HepG2 (cell line): Measurements from ENCODE around the gene KIF26B.

ENCODE experiments used
- ARNTL ChIP-seq: sonication (generic); formaldehyde crosslinking; IDR thresholded peaks from 2 replicates; pipeline ENCODE4 v1.4.0; 2020; ENCODE audit warnings: mild to moderate bottlenecking, missing genetic modification reagents
- HDAC2 ChIP-seq: sonication (generic); formaldehyde crosslinking; IDR thresholded peaks from 2 replicates; pipeline ENCODE4 v1.4.0; 2020; ENCODE audit warnings: missing genetic modification reagents
- PTBP1 ChIP-seq: fragments of 200-400 bp; formaldehyde crosslinking; IDR thresholded peaks from 2 replicates; pipeline ENCODE4 v1.6.1; 2018; ENCODE audit warnings: low read length, low read depth; ENCODE audit not compliant: poor library complexity, severe bottlenecking
- RARG ChIP-seq: sonication (generic); formaldehyde crosslinking; IDR thresholded peaks from 2 replicates; pipeline ENCODE4 v1.4.0; 2020; ENCODE audit warnings: low read depth, mild to moderate bottlenecking, missing genetic modification reagents
- RELA ChIP-seq: sonication (generic); formaldehyde crosslinking; IDR thresholded peaks from 2 replicates; pipeline ENCODE4 v1.4.0; 2020; ENCODE audit warnings: missing genetic modification reagents
- ZNF24 ChIP-seq: fragments of 450-650 bp; IDR thresholded peaks from 2 replicates; pipeline ENCODE4 v1.6.1; 2017; ENCODE audit warnings: antibody characterized with exemption, mild to moderate bottlenecking
- ZNF792 ChIP-seq: IDR thresholded peaks from 2 replicates; pipeline ENCODE4 v1.6.1; 2016
- TF ChIP-seq, protein P1 (sequence below): IDR thresholded peaks from 2 replicates; pipeline ENCODE4 v1.4.0; 2020; ENCODE audit warnings: mild to moderate bottlenecking, missing genetic modification reagents
- TF ChIP-seq, protein P2 (sequence below): sonication (generic); formaldehyde crosslinking; IDR thresholded peaks from 2 replicates; pipeline ENCODE4 v1.4.0; 2020; ENCODE audit warnings: mild to moderate bottlenecking, missing genetic modification reagents
- TF ChIP-seq, protein P3 (sequence below): sonication (generic); formaldehyde crosslinking; IDR thresholded peaks from 2 replicates; pipeline ENCODE4 v1.5.1; 2020; ENCODE audit warnings: mild to moderate bottlenecking, missing genetic modification reagents, moderate library complexity
- TF ChIP-seq, protein P4 (sequence below): sonication (generic); formaldehyde crosslinking; IDR thresholded peaks from 2 replicates; pipeline ENCODE4 v1.5.0; 2020; ENCODE audit warnings: mild to moderate bottlenecking, missing genetic modification reagents, moderate library complexity
- TF ChIP-seq, protein P5 (sequence below): sonication (generic); formaldehyde crosslinking; IDR thresholded peaks from 2 replicates; pipeline ENCODE4 v1.4.0; 2020; ENCODE audit warnings: missing genetic modification reagents, mild to moderate bottlenecking, borderline replicate concordance

DNA sequence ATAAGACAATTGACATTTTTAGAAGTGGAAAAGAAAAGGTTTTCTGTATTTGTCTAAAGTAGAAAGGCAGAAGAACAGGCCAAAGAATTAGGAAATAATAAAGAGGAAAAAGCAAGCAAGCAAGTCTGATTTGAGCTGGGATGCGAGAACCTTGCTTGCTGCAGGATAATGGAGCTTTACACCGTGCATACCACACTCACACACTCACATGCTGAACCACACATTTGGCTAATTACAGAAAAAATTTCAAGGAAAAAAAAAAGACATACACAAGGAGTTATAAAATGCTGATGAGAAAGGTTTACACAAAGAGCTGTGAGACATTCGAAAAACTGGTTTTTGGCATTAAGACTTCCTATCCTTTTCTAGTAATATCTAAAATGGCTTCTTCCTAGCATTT is 593.9 kb downstream of the KIF26B start:
- TF ChIP-seq ARNTL (no peak), RELA (CRISPR knock-in tag) (no peak), ZNF792 (CRISPR knock-in tag) (no peak), ZNF24 (no peak), RARG (no peak), PTBP1 (no peak), HDAC2 (CRISPR knock-in tag) (no peak)
- TF ChIP-seq, protein P1, sequence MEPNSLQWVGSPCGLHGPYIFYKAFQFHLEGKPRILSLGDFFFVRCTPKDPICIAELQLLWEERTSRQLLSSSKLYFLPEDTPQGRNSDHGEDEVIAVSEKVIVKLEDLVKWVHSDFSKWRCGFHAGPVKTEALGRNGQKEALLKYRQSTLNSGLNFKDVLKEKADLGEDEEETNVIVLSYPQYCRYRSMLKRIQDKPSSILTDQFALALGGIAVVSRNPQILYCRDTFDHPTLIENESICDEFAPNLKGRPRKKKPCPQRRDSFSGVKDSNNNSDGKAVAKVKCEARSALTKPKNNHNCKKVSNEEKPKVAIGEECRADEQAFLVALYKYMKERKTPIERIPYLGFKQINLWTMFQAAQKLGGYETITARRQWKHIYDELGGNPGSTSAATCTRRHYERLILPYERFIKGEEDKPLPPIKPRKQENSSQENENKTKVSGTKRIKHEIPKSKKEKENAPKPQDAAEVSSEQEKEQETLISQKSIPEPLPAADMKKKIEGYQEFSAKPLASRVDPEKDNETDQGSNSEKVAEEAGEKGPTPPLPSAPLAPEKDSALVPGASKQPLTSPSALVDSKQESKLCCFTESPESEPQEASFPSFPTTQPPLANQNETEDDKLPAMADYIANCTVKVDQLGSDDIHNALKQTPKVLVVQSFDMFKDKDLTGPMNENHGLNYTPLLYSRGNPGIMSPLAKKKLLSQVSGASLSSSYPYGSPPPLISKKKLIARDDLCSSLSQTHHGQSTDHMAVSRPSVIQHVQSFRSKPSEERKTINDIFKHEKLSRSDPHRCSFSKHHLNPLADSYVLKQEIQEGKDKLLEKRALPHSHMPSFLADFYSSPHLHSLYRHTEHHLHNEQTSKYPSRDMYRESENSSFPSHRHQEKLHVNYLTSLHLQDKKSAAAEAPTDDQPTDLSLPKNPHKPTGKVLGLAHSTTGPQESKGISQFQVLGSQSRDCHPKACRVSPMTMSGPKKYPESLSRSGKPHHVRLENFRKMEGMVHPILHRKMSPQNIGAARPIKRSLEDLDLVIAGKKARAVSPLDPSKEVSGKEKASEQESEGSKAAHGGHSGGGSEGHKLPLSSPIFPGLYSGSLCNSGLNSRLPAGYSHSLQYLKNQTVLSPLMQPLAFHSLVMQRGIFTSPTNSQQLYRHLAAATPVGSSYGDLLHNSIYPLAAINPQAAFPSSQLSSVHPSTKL (CRISPR knock-in tag) = no peak
- TF ChIP-seq, protein P2, sequence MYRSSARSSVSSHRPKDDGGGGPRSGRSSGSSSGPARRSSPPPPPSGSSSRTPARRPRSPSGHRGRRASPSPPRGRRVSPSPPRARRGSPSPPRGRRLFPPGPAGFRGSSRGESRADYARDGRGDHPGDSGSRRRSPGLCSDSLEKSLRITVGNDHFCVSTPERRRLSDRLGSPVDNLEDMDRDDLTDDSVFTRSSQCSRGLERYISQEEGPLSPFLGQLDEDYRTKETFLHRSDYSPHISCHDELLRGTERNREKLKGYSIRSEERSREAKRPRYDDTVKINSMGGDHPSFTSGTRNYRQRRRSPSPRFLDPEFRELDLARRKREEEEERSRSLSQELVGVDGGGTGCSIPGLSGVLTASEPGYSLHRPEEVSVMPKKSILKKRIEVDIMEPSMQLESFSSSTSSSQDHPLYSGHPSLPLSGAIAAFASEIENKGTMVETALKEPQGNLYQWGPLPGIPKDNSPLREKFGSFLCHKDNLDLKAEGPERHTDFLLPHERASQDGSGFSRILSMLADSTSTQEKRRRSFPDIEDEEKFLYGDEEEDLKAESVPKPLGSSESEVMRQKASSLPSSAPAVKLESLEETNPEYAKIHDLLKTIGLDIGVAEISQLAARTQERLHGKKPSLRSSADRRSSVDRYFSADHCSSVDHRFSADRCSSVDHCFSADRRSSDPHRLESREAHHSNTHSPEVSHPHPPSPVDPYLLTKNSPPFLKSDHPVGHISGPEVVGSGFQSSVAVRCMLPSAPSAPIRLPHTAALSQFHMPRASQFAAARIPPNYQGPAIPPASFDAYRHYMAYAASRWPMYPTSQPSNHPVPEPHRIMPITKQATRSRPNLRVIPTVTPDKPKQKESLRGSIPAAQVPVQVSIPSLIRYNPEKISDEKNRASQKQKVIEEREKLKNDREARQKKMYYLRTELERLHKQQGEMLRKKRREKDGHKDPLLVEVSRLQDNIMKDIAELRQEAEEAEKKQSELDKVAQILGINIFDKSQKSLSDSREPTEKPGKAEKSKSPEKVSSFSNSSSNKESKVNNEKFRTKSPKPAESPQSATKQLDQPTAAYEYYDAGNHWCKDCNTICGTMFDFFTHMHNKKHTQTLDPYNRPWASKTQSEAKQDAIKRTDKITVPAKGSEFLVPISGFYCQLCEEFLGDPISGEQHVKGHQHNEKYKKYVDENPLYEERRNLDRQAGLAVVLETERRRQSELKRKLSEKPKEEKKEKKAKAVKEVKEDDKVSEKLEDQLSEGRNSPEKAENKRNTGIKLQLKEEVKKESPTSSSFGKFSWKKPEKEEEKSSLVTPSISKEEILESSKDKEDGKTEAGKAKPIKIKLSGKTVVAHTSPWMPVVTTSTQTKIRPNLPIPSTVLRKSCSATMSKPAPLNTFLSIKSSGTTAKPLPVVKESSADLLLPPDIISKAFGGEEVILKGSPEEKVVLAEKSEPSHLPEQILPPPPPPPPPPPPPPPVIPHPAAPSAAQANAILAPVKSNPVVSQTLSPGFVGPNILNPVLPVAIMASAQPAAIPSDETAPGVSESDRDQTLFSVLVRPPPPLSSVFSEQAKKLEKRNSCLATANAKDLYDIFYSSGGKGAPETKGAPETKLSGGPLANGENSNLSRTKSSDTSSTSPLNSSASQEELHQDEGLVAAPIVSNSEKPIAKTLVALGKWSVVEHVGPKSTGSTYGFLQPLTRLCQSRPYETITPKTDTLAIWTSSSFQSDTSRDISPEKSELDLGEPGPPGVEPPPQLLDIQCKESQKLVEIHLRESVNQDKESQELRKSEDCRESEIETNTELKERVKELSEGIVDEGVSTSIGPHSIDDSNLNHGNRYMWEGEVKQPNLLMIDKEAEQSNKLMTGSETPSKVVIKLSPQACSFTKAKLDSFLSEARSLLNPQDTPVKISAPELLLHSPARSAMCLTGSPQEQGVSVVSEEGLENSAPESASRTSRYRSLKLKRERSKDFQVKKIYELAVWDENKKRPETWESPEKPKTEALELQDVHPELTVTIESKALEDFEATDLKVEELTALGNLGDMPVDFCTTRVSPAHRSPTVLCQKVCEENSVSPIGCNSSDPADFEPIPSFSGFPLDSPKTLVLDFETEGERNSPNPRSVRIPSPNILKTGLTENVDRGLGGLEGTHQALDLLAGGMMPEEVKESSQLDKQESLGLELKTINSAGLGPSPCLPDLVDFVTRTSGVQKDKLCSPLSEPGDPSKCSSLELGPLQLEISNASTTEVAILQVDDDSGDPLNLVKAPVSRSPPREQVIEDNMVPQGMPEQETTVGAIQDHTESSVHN (CRISPR knock-in tag) = no peak
- TF ChIP-seq, protein P3, sequence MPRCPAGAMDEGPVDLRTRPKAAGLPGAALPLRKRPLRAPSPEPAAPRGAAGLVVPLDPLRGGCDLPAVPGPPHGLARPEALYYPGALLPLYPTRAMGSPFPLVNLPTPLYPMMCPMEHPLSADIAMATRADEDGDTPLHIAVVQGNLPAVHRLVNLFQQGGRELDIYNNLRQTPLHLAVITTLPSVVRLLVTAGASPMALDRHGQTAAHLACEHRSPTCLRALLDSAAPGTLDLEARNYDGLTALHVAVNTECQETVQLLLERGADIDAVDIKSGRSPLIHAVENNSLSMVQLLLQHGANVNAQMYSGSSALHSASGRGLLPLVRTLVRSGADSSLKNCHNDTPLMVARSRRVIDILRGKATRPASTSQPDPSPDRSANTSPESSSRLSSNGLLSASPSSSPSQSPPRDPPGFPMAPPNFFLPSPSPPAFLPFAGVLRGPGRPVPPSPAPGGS (CRISPR knock-in tag) = no peak
- TF ChIP-seq, protein P4, sequence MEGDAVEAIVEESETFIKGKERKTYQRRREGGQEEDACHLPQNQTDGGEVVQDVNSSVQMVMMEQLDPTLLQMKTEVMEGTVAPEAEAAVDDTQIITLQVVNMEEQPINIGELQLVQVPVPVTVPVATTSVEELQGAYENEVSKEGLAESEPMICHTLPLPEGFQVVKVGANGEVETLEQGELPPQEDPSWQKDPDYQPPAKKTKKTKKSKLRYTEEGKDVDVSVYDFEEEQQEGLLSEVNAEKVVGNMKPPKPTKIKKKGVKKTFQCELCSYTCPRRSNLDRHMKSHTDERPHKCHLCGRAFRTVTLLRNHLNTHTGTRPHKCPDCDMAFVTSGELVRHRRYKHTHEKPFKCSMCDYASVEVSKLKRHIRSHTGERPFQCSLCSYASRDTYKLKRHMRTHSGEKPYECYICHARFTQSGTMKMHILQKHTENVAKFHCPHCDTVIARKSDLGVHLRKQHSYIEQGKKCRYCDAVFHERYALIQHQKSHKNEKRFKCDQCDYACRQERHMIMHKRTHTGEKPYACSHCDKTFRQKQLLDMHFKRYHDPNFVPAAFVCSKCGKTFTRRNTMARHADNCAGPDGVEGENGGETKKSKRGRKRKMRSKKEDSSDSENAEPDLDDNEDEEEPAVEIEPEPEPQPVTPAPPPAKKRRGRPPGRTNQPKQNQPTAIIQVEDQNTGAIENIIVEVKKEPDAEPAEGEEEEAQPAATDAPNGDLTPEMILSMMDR (CRISPR knock-in tag) = no peak
- TF ChIP-seq, protein P5, sequence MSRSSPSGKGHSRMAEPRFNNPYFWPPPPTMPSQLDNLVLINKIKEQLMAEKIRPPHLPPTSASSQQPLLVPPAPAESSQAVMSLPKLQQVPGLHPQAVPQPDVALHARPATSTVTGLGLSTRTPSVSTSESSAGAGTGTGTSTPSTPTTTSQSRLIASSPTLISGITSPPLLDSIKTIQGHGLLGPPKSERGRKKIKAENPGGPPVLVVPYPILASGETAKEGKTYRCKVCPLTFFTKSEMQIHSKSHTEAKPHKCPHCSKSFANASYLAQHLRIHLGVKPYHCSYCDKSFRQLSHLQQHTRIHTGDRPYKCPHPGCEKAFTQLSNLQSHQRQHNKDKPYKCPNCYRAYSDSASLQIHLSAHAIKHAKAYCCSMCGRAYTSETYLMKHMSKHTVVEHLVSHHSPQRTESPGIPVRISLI = no peak
